Right atrium auricular region (tissue), 2 donors: ENCODE data around the gene TMEM255A. TPM values are rescaled to one million over a fixed set of nuclear protein-coding genes. Genes with fewer than 3 reads are reported as not detected.

Source experiments
- DNase-seq: peaks from one replicate; pipeline ENCODE4 v3.0.0-alpha.2; 2019; ENCODE audit warnings: low spot score
- H3K27ac ChIP-seq, 2 donors: fragments of 200-600 bp; sonication (generic); 1 replicate in 1 of 2; 2 replicates in 1 of 2; pipeline ENCODE4 v1.5.1; 2016 to 2019
- H3K27me3 ChIP-seq, 2 donors: fragments of 200-600 bp; sonication (generic); one replicate each; pipeline versions ENCODE4 v1.5.1 to v1.6.0; 2017 to 2019
- H3K36me3 ChIP-seq: fragments of 200-600 bp; sonication (generic); one replicate; pipeline ENCODE4 v1.5.1; 2016
- H3K4me1 ChIP-seq, 2 donors: fragments of 200-600 bp; sonication (generic); one replicate each; pipeline versions ENCODE4 v1.5.1 to v1.6.0; 2017 to 2019
- H3K4me3 ChIP-seq, 2 donors: fragments of 200-600 bp; sonication (generic); 1 replicate in 1 of 2; 2 replicates in 1 of 2; pipeline ENCODE4 v1.5.1; 2017 to 2019; ENCODE audit warnings: mild to moderate bottlenecking in 1 of 2, moderate library complexity in 1 of 2
- H3K9me3 ChIP-seq, 2 donors: fragments of 200-600 bp; sonication (generic); one replicate each; pipeline ENCODE4 v1.5.1; 2019
- total RNA-seq, 2 donors: library from RNA; depleted of rRNA; stranded (reverse); fragments of >200 nt; gene quantifications; one replicate each; pipeline ENCODE4 v1.1.0, GENCODE V29; 2016
- TF ChIP-seq, protein P1 (sequence below), 2 donors: fragments of 200-600 bp; sonication (generic); IDR thresholded peaks; one replicate each; pipeline ENCODE4 v1.5.1; 2019; ENCODE audit warnings: antibody characterized with exemption in 2 of 2

TMEM255A gene
- total RNA-seq, 2 donors from 2014 or later = 0.70 to 0.79 TPM

DNA sequence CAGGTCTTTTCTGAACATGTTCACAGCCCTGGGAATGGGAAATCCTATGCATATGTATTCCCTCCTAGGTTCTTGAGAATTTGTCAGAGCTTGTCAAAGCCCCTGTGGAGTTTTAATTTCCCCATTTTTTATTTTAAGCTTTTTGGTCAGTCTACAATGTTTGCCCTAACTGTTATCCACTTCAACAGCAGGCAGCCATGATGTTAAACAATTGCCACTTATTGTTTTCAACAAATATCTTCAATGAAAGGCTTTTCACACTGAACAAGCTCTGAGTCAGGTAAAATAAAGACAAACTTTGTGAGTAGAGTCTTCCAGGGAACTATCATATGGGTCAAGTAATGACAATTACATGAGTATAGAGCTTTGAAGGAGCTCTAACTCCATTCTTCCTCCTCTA, 25.6 kb upstream of the TMEM255A start:
- Histone ChIP-seq H3K36me3 (no peaks in the 10 kb centered on the region), H3K4me3 (no peak overlapping the region), H3K27ac (no peak overlapping the region), H3K9me3 (peaks cover 6 to 54% of the 10 kb centered on the region in 2 donors), H3K27me3 (no peaks in the 10 kb centered on the region), H3K4me1 (no peaks in the 10 kb centered on the region)
- TF ChIP-seq, protein P1, sequence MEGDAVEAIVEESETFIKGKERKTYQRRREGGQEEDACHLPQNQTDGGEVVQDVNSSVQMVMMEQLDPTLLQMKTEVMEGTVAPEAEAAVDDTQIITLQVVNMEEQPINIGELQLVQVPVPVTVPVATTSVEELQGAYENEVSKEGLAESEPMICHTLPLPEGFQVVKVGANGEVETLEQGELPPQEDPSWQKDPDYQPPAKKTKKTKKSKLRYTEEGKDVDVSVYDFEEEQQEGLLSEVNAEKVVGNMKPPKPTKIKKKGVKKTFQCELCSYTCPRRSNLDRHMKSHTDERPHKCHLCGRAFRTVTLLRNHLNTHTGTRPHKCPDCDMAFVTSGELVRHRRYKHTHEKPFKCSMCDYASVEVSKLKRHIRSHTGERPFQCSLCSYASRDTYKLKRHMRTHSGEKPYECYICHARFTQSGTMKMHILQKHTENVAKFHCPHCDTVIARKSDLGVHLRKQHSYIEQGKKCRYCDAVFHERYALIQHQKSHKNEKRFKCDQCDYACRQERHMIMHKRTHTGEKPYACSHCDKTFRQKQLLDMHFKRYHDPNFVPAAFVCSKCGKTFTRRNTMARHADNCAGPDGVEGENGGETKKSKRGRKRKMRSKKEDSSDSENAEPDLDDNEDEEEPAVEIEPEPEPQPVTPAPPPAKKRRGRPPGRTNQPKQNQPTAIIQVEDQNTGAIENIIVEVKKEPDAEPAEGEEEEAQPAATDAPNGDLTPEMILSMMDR (IDR thresholded peaks at IDR 0.05) = no peak
- no peak for DNase-seq

DNA sequence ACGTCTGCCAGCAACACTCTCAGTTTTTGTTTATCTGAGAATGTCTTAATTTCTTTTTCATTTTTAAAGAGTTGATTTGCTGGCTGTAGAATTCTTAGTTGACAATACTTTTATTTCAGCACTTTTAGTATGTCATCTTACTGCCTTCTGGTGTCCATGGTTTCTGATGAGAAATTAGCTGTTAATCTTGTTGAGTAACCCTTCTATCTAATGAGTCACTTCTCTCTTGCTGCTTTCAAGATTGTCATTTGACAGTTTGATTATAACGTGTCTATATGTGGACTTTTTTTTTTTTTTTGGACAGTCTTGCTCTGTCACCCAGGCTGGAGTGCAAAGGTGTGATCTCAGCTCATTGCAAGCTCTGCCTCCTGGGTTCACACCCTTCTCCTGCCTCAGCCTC, 24.0 kb upstream of the TMEM255A start:
- no peaks in the 10 kb centered on the region for H3K4me1 ChIP-seq
- no peak for DNase-seq
- H3K27ac ChIP-seq = no peak overlapping the region
- no peaks in the 10 kb centered on the region for H3K27me3 ChIP-seq
- peaks cover 6 to 53% of the 10 kb centered on the region in 2 donors for H3K9me3 ChIP-seq
- no peaks in the 10 kb centered on the region for H3K36me3 ChIP-seq
- no peak overlapping the region for H3K4me3 ChIP-seq
- TF ChIP-seq, protein P1 (IDR thresholded peaks at IDR 0.05) = no peak

DNA sequence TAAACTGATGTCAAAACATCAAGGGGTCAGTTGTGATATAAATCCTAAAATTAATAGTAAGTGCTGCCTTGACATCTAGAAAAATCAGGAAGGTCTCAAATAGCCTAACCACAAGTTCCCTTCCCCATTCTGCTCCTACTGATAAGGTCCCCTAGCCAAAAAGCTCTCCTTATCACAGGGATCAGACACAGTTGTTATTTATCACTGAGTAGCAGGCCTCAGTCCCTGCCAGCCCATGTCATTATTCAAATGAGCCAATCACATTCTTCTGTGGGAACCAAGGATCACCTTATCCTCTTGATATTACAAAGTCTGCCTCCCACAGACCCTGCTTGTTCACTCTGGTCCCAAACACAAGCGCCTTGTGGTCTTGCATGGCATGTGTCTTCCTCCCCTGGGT, 23.3 kb upstream of the TMEM255A start:
- no peak for DNase-seq
- H3K27ac ChIP-seq = no peak overlapping the region
- TF ChIP-seq, protein P1 (IDR thresholded peaks at IDR 0.05) = no peak
- no peaks in the 10 kb centered on the region for H3K27me3 ChIP-seq
- H3K4me3 ChIP-seq = no peak overlapping the region
- no peaks in the 10 kb centered on the region for H3K4me1 ChIP-seq
- no peaks in the 10 kb centered on the region for H3K36me3 ChIP-seq
- peaks cover 3 to 47% of the 10 kb centered on the region in 2 donors for H3K9me3 ChIP-seq

DNA sequence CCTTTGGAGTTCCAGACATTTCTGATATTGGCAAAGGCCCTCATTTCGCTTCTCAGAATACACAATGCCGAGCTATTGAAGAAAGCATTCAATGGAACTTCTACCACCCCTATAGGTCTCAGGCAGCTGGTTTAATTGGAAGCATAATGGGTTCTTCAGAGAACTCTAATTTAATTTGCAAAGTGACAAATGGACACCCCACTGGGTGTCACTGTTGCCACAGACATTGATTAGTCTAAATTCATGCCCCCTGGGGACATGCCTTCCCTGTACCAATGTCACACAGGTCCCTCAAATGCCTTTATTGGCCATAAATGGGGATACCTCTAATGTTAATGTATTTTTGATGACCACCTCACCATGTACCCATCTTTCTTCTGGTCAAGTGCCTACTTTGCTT, 22.9 kb upstream of the TMEM255A start:
- H3K4me3 ChIP-seq = no peak overlapping the region
- no peaks in the 10 kb centered on the region for H3K27me3 ChIP-seq
- no peak for DNase-seq
- TF ChIP-seq, protein P1 (IDR thresholded peaks at IDR 0.05) = no peak
- H3K4me1 ChIP-seq = no peaks in the 10 kb centered on the region
- H3K9me3 ChIP-seq = peaks cover 0 to 42% of the 10 kb centered on the region in 2 donors
- H3K36me3 ChIP-seq = no peaks in the 10 kb centered on the region
- H3K27ac ChIP-seq = no peak overlapping the region

DNA sequence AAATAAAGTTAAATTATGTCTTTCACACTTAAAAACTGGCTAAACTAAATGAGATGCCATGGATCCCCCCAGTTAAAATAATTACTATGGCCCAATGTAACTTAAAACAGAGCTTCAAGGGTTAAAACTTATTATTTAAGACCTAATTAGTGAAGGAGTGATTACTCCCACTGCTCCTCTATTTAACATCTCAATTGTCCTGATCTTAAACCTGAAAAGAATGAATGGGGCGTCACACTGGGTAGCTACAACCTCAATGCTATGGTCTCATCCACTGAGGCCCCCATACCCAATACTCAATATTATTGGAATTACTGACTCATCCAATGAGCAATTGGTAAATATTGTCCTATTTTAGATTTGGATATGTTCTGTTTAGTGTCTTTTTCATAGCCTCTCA, 21.1 kb upstream of the TMEM255A start:
- Histone ChIP-seq H3K27me3 (no peaks in the 10 kb centered on the region), H3K36me3 (no peaks in the 10 kb centered on the region), H3K9me3 (peaks cover 0 to 26% of the 10 kb centered on the region in 2 donors), H3K4me3 (no peak overlapping the region), H3K27ac (no peak overlapping the region), H3K4me1 (no peaks in the 10 kb centered on the region)
- DNase-seq = no peak
- TF ChIP-seq, protein P1 (IDR thresholded peaks at IDR 0.05) = no peak

DNA sequence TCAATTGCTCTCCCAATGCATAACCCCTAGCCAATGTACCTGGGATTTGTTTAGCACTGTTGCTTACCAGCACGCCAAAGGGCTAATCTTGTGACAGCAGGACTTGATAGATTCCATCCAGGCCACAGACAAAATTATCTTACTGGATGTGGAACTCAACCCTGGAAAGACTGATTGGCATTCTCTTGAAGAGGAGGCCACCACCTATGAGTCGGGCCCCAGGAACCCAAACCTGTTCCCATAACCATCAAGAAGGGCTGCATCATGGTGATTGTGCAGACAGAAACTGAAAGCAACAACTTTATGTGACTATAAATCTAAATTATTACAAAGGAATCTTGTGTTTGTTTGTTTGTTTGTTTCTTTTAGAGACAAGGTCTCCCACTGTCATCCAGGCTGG, 19.9 kb upstream of the TMEM255A start:
- Histone ChIP-seq H3K36me3 (no peaks in the 10 kb centered on the region), H3K27me3 (no peaks in the 10 kb centered on the region), H3K4me1 (no peaks in the 10 kb centered on the region), H3K9me3 (peaks cover 0 to 13% of the 10 kb centered on the region in 2 donors), H3K27ac (no peak overlapping the region), H3K4me3 (no peak overlapping the region)
- TF ChIP-seq, protein P1 (IDR thresholded peaks at IDR 0.05) = no peak
- DNase-seq = no peak
